SU-DHL-6 (cell line): Measurements from ENCODE around the gene MYDGF.

Source experiments
- H2AFZ ChIP-seq: fragments of 200-600 bp; sonication (generic); 2 replicates; pipeline ENCODE4 v1.6.1; 2014; ENCODE audit warnings: low read depth, mild to moderate bottlenecking, moderate library complexity, mixed read lengths, antibody characterized with exemption, low read length; ENCODE audit not compliant: severe bottlenecking
- H3F3A ChIP-seq: fragments of 200-600 bp; shearing (Covaris generic); 2 replicates; pipeline ENCODE4 v1.6.0; 2016; ENCODE audit warnings: antibody characterized with exemption, mild to moderate bottlenecking; ENCODE audit not compliant: insufficient read depth
- H3K27ac ChIP-seq: fragments of 200-600 bp; sonication (generic); 2 replicates; pipeline ENCODE4 v1.5.1; 2016; ENCODE audit warnings: low read depth, mild to moderate bottlenecking, low read length, moderate library complexity, mixed read lengths
- H3K27me3 ChIP-seq: fragments of 200-600 bp; sonication (generic), shearing (Covaris generic); 2 replicates; pipeline ENCODE4 v1.6.0; 2014; ENCODE audit warnings: mild to moderate bottlenecking, low read length
- H3K36me3 ChIP-seq: fragments of 200-600 bp; sonication (generic); 2 replicates; pipeline ENCODE4 v1.6.1; 2014; ENCODE audit warnings: mild to moderate bottlenecking, low read length, mixed read lengths
- H3K4me2 ChIP-seq: fragments of 300-600, 200-600 bp; shearing (Covaris generic), sonication (generic); 2 replicates; pipeline ENCODE4 v1.6.0; 2014; ENCODE audit warnings: low read length, low read depth, mild to moderate bottlenecking; ENCODE audit not compliant: poor library complexity, severe bottlenecking
- H3K4me3 ChIP-seq: fragments of 200-600 bp; sonication (generic); 2 replicates; pipeline ENCODE4 v1.5.1; 2014; ENCODE audit warnings: antibody characterized with exemption, low read length, mild to moderate bottlenecking, mixed read lengths; ENCODE audit not compliant: insufficient read depth, poor library complexity, severe bottlenecking
- H3K79me2 ChIP-seq: fragments of 200-600 bp; sonication (generic); 2 replicates; pipeline ENCODE4 v1.6.1; 2014; ENCODE audit warnings: mild to moderate bottlenecking, low read length, moderate library complexity; ENCODE audit not compliant: insufficient read depth
- H3K9ac ChIP-seq: fragments of 200-600 bp; sonication (generic); 2 replicates; pipeline ENCODE4 v1.7.0; 2014; ENCODE audit warnings: mild to moderate bottlenecking, low read length
- H3K9me2 ChIP-seq: fragments of 200-600 bp; sonication (generic); replicated peaks from 2 replicates; pipeline ENCODE4 v1.6.1; 2014; ENCODE audit warnings: low read length; ENCODE audit not compliant: insufficient read depth
- H3K9me3 ChIP-seq: fragments of 200-600 bp; sonication (generic); 2 replicates; pipeline ENCODE4 v1.6.1; 2014; ENCODE audit warnings: low read length, mixed read lengths; ENCODE audit not compliant: insufficient read depth
- H4K20me1 ChIP-seq: fragments of 200-600 bp; sonication (generic); 2 replicates; pipeline ENCODE4 v1.6.1; 2014; ENCODE audit warnings: low read depth, mild to moderate bottlenecking, antibody characterized with exemption, low read length, moderate library complexity, mixed read lengths
- EZH2phosphoT487 ChIP-seq: fragments of 200-600 bp; sonication (generic), shearing (Covaris generic); conservative IDR thresholded peaks from 2 replicates; pipeline ENCODE4 v1.6.1; 2018; ENCODE audit warnings: mild to moderate bottlenecking, antibody characterized with exemption, low read length, moderate library complexity, mixed read lengths
- TF ChIP-seq, protein P1 (sequence below): fragments of 200-600 bp; sonication (generic); IDR thresholded peaks from one replicate; pipeline ENCODE4 v1.5.1; 2017; ENCODE audit warnings: antibody characterized with exemption, mild to moderate bottlenecking, low read length, moderate library complexity; ENCODE audit not compliant: insufficient read depth, poor library complexity, severe bottlenecking

Gene MYDGF

GRCh38 chr19:4709440-4710280, 39.5 kb upstream of the MYDGF start:
- H3K4me2 ChIP-seq = no peak overlapping the region
- H3K9ac ChIP-seq = no peak overlapping the region
- no peak overlapping the region for H3K4me3 ChIP-seq
- H3K27ac ChIP-seq = no peak overlapping the region
- no peak overlapping the region for H2AFZ ChIP-seq
- no peaks in the 10 kb centered on the region for H3K27me3 ChIP-seq
- TF ChIP-seq EZH2phosphoT487 = no peak
- TF ChIP-seq, protein P1, sequence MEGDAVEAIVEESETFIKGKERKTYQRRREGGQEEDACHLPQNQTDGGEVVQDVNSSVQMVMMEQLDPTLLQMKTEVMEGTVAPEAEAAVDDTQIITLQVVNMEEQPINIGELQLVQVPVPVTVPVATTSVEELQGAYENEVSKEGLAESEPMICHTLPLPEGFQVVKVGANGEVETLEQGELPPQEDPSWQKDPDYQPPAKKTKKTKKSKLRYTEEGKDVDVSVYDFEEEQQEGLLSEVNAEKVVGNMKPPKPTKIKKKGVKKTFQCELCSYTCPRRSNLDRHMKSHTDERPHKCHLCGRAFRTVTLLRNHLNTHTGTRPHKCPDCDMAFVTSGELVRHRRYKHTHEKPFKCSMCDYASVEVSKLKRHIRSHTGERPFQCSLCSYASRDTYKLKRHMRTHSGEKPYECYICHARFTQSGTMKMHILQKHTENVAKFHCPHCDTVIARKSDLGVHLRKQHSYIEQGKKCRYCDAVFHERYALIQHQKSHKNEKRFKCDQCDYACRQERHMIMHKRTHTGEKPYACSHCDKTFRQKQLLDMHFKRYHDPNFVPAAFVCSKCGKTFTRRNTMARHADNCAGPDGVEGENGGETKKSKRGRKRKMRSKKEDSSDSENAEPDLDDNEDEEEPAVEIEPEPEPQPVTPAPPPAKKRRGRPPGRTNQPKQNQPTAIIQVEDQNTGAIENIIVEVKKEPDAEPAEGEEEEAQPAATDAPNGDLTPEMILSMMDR = no peak
- H3K9me2 ChIP-seq = no peaks in the 10 kb centered on the region
- no peaks in the 10 kb centered on the region for H3K9me3 ChIP-seq
- no peaks in the 10 kb centered on the region for H3F3A ChIP-seq
- no peaks in the 10 kb centered on the region for H4K20me1 ChIP-seq
- no peaks in the 10 kb centered on the region for H3K36me3 ChIP-seq
- no peaks in the 10 kb centered on the region for H3K79me2 ChIP-seq

- Histone ChIP-seq H3K27me3 (no peaks in the 10 kb centered on the region), H3F3A (no peaks in the 10 kb centered on the region), H4K20me1 (no peaks in the 10 kb centered on the region), H3K9ac (no peak overlapping the region), H3K79me2 (no peaks in the 10 kb centered on the region), H3K36me3 (no peaks in the 10 kb centered on the region), H3K4me2 (no peak overlapping the region), H2AFZ (no peak overlapping the region), H3K27ac (no peak overlapping the region), H3K4me3 (no peak overlapping the region), H3K9me2 (no peaks in the 10 kb centered on the region), H3K9me3 (no peaks in the 10 kb centered on the region)
- TF ChIP-seq, protein P1 = no peak
Measured at GRCh38 chr19:4707956-4708650, 38.0 kb upstream of the MYDGF start.

- H3K27me3 ChIP-seq = no peaks in the 10 kb centered on the region
Measured at GRCh38 chr19:4707322-4707721, 37.2 kb upstream of the MYDGF start.

More at GRCh38 chr19:4707322-4707721, 37.2 kb upstream of the MYDGF start:
- Histone ChIP-seq H3K9me3 (no peaks in the 10 kb centered on the region), H3F3A (no peaks in the 10 kb centered on the region), H3K4me2 (no peak overlapping the region), H3K4me3 (no peak overlapping the region), H3K79me2 (no peaks in the 10 kb centered on the region), H2AFZ (no peak overlapping the region), H4K20me1 (no peaks in the 10 kb centered on the region), H3K9ac (no peak overlapping the region), H3K36me3 (no peaks in the 10 kb centered on the region), H3K27ac (no peak overlapping the region), H3K9me2 (no peaks in the 10 kb centered on the region)
- no peak for TF ChIP-seq EZH2phosphoT487
- TF ChIP-seq, protein P1 = no peak
